NCI-H748 treated with DMSO at 0.1 percent for 48 hours (cell line): ENCODE measurements around the gene SIGLEC10.
"Not testable (repeated sequence)": the region's sequence is repeated elsewhere in the genome, so short reads cannot be mapped to it uniquely, and the experiment has no call there.

Experiments
- DNase-seq: peaks from one replicate; lab custom pipeline; 2025; lab: John Stamatoyannopoulos, UW

Gene SIGLEC10

GRCh38 chr19:51417107-51417809, at the start of gene SIGLEC10:
TSS of gene SIGLEC10 (minus strand) at chr19:51417642. CDS start at chr19:51417581, 61 bp downstream.
- no peak for DNase-seq

GRCh38 chr19:51466723-51467122, 49.3 kb upstream of the SIGLEC10 start:
- no peak for DNase-seq

- DNase-seq, result not testable (repeated sequence)
Measured at GRCh38 chr19:51463976-51464581, 46.6 kb upstream of the SIGLEC10 start.

GRCh38 chr19:51462681-51463080, 45.2 kb upstream of the SIGLEC10 start:
- no peak for DNase-seq

- DNase-seq, result no peak
Measured at GRCh38 chr19:51462276-51462675, 44.8 kb upstream of the SIGLEC10 start.

- no peak for DNase-seq
Measured at GRCh38 chr19:51461723-51462161, 44.3 kb upstream of the SIGLEC10 start.

GRCh38 chr19:51460164-51460992, 42.9 kb upstream of the SIGLEC10 start:
- no peak for DNase-seq

- DNase-seq, result no peak
Measured at GRCh38 chr19:51458899-51459505, 41.6 kb upstream of the SIGLEC10 start.

- DNase-seq, result no peak
Measured at GRCh38 chr19:51458051-51458645, 40.7 kb upstream of the SIGLEC10 start, which contains the start of gene SIGLEC8. TSS of gene SIGLEC8 (minus strand) at chr19:51458454. CDS start at chr19:51458387, 67 bp downstream.

- DNase-seq, result no peak
Measured at GRCh38 chr19:51457351-51458013, 40.0 kb upstream of the SIGLEC10 start.

GRCh38 chr19:51456541-51457290, 39.3 kb upstream of the SIGLEC10 start:
- DNase-seq, result no peak

- no peak for DNase-seq
Measured at GRCh38 chr19:51450730-51451307, 33.4 kb upstream of the SIGLEC10 start.

- DNase-seq, result no peak
Measured at GRCh38 chr19:51448411-51449016, 31.1 kb upstream of the SIGLEC10 start.

GRCh38 chr19:51448011-51448410, 30.6 kb upstream of the SIGLEC10 start:
- no peak for DNase-seq

- DNase-seq, result not testable (repeated sequence)
Measured at GRCh38 chr19:51447510-51447909, 30.1 kb upstream of the SIGLEC10 start.

GRCh38 chr19:51441410-51442390, 24.3 kb upstream of the SIGLEC10 start:
- DNase-seq, result no peak

GRCh38 chr19:51440846-51441409, 23.5 kb upstream of the SIGLEC10 start:
- DNase-seq, result no peak

- DNase-seq, result no peak
Measured at GRCh38 chr19:51440052-51440451, 22.6 kb upstream of the SIGLEC10 start.
